Caco-2 (cell line): Measurements from ENCODE around the gene UGT1A9. TPM values are rescaled to one million over a fixed set of nuclear protein-coding genes. Genes with fewer than 3 reads are reported as not detected.
"Not testable (repeated sequence)": the region's sequence is repeated elsewhere in the genome, so short reads cannot be mapped to it uniquely, and the experiment has no call there.

Experiments
- BruUV-seq: library from RNA; stranded (reverse); fragments of 400-500 nt; replicated peaks from 2 replicates; lab custom pipeline; 2021; lab: Mats Ljungman, UMichigan
- CTCF ChIA-PET: fragments of 300-600 bp; sonication (Branson Sonifier 250); formaldehyde crosslinking; loops from one replicate; lab custom pipeline; 2022; ENCODE audit warnings: antibody characterized with exemption; lab: Charles Lee
- POLR2A ChIA-PET: fragments of 300-600 bp; sonication (Branson Sonifier 250); formaldehyde crosslinking; loops from one replicate; lab custom pipeline; 2022; ENCODE audit warnings: antibody characterized with exemption; lab: Charles Lee
- DNase-seq, 2 experiments: peaks; one replicate each; pipeline versions ENCODE4 v3.0.0 to v3.0.0-alpha.2; 2020 to 2022
- H3K27me3 ChIP-seq: replicated peaks from 2 replicates; pipeline ENCODE4 v1.6.0; 2011; ENCODE audit warnings: low read length; ENCODE audit not compliant: control insufficient read depth, insufficient read depth
- H3K36me3 ChIP-seq: 2 replicates; pipeline ENCODE4 v1.5.1; 2011; ENCODE audit warnings: low read length; ENCODE audit not compliant: control insufficient read depth, insufficient read depth
- H3K4me1 ChIP-seq: fragments of 250-450 bp; sonication (Bioruptor Pico); 2 replicates; pipeline ENCODE4 v1.5.1; 2020; ENCODE audit warnings: mild to moderate bottlenecking
- H3K4me3 ChIP-seq: 2 replicates; pipeline ENCODE4 v1.5.1; 2011; ENCODE audit warnings: low read depth, mild to moderate bottlenecking, control low read depth, low read length
- H3K9me3 ChIP-seq: fragments of 250-450 bp; sonication (Bioruptor Pico); 2 replicates; pipeline ENCODE4 v1.5.1; 2020; ENCODE audit warnings: mild to moderate bottlenecking, moderate library complexity
- H3K27ac Mint-ChIP-seq: one replicate; pipeline ENCODE4 v1.8.0; 2022; ENCODE audit warnings: mixed read lengths; ENCODE audit not compliant: unreplicated experiment
- H3K27me3 Mint-ChIP-seq: one replicate; pipeline ENCODE4 v1.8.0; 2022; ENCODE audit warnings: mixed read lengths; ENCODE audit not compliant: insufficient read depth, unreplicated experiment
- H3K36me3 Mint-ChIP-seq: one replicate; pipeline ENCODE4 v1.8.0; 2022; ENCODE audit warnings: mild to moderate bottlenecking, mixed read lengths; ENCODE audit not compliant: insufficient read depth, unreplicated experiment
- H3K4me1 Mint-ChIP-seq: one replicate; pipeline ENCODE4 v1.8.0; 2022; ENCODE audit warnings: low read depth, mixed read lengths; ENCODE audit not compliant: unreplicated experiment
- H3K4me3 Mint-ChIP-seq: one replicate; pipeline ENCODE4 v1.8.0; 2022; ENCODE audit warnings: mild to moderate bottlenecking, moderate library complexity, mixed read lengths; ENCODE audit not compliant: unreplicated experiment
- H3K9me3 Mint-ChIP-seq: one replicate; pipeline ENCODE4 v1.8.0; 2022; ENCODE audit warnings: mixed read lengths; ENCODE audit not compliant: unreplicated experiment
- CTCF ChIP-seq, 2 experiments: fragments of 200-600 bp in 1 of 2; IDR thresholded peaks; 1 replicate in 1 of 2; 2 replicates in 1 of 2; pipeline versions ENCODE4 v1.5.1 to v1.8.0; 2011 to 2022; ENCODE audit warnings: antibody characterized with exemption in 1 of 2, control low read depth in 1 of 2, inconsistent platforms in 1 of 2, low read depth in 1 of 2, low read length in 1 of 2, mild to moderate bottlenecking in 1 of 2, moderate library complexity in 1 of 2; ENCODE audit not compliant: insufficient read depth in 1 of 2, severe bottlenecking in 1 of 2, unreplicated experiment in 1 of 2
- intact Hi-C: fragments of 100-400 bp; cut with micrococcal nuclease; formaldehyde crosslinking; loops from one replicate; pipeline ENCODE4 v1.10.0; 2022; ENCODE audit not compliant: unreplicated experiment
- total RNA-seq: library from RNA; stranded (reverse); gene quantifications from 2 replicates; pipeline ENCODE4 v1.2.3, GENCODE V29; 2022

Gene UGT1A9
- total RNA-seq, 1 experiment from 2014 or later = 0.20 TPM

GRCh38 chr2:233743464-233744259, 72.0 kb downstream of the UGT1A9 start:
- H3K36me3 Mint-ChIP-seq = peaks cover 19% of the 10 kb centered on the region
- H3K4me3 Mint-ChIP-seq = no peak overlapping the region
- Histone ChIP-seq H3K4me3 (no peak overlapping the region), H3K4me1 (peaks cover 9% of the 10 kb centered on the region), H3K36me3 (no peaks in the 10 kb centered on the region), H3K9me3 (no peaks in the 10 kb centered on the region), H3K27me3 (no peaks in the 10 kb centered on the region)
- peaks cover 17% of the 10 kb centered on the region for H3K9me3 Mint-ChIP-seq
- H3K27ac Mint-ChIP-seq = no peak overlapping the region
- BruUV-seq = no TSS peak
- H3K4me1 Mint-ChIP-seq = peaks cover 13% of the 10 kb centered on the region
- no peak for TF ChIP-seq CTCF (IDR thresholded peaks at IDR 0.05; ENCODE audit: insufficient read depth in 1 of 2, low read depth in 1 of 2, low read length in 1 of 2, severe bottlenecking in 1 of 2, unreplicated experiment in 1 of 2)
- no peak for DNase-seq
- CTCF ChIA-PET = no interaction called here
- H3K27me3 Mint-ChIP-seq = no peaks in the 10 kb centered on the region
- intact Hi-C loops = no loop called here
- POLR2A ChIA-PET = no interaction called here

- no peak overlapping the region for H3K4me3 ChIP-seq
- ChIA-PET CTCF (no interaction called here), POLR2A (no interaction called here)
- no peak overlapping the region for H3K27ac Mint-ChIP-seq
- intact Hi-C loops = no loop called here
- DNase-seq = no peak
- BruUV-seq = no TSS peak
- peaks cover 12% of the 10 kb centered on the region for H3K4me1 Mint-ChIP-seq
- no peaks in the 10 kb centered on the region for H3K27me3 ChIP-seq
- H3K9me3 ChIP-seq = no peaks in the 10 kb centered on the region
- H3K4me3 Mint-ChIP-seq = no peak overlapping the region
- no peaks in the 10 kb centered on the region for H3K27me3 Mint-ChIP-seq
- peaks cover 15% of the 10 kb centered on the region for H3K36me3 Mint-ChIP-seq
- peaks cover 9% of the 10 kb centered on the region for H3K4me1 ChIP-seq
- H3K9me3 Mint-ChIP-seq = peaks cover 29% of the 10 kb centered on the region
- no peaks in the 10 kb centered on the region for H3K36me3 ChIP-seq
- no peak for TF ChIP-seq CTCF (IDR thresholded peaks at IDR 0.05; ENCODE audit: insufficient read depth in 1 of 2, low read depth in 1 of 2, low read length in 1 of 2, severe bottlenecking in 1 of 2, unreplicated experiment in 1 of 2)
These were observed 73.5 kb downstream of the UGT1A9 start for GRCh38 chr2:233745073-233745755.

DNA sequence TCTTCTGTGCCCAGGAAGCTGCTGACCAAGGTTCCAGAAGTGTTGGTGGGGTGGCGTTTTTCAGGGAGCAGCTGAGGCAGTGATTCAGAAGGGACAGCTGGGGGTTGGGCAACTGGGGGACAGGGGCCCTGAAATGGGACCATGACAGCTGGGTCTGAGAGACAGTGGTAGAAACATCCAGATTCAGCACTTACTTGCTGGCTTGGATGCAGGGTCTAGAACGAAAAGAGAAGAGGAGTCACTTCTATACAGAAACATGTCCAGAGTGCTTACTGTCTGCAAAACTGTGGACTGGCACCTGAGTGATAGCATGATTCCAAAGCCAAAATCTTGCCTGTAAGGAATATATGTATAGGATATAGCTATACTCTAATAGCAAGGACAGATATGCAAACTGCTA, 74.1 kb downstream of the UGT1A9 start:
- H3K9me3 ChIP-seq, H3K27me3 ChIP-seq, CTCF ChIA-PET: not testable (repeated sequence)

More for the DNA sequence above, 74.1 kb downstream of the UGT1A9 start:
- H3K36me3 ChIP-seq, H3K4me3 Mint-ChIP-seq, H3K27ac Mint-ChIP-seq, H3K27me3 Mint-ChIP-seq, intact Hi-C loops, H3K4me1 ChIP-seq, H3K4me3 ChIP-seq, DNase-seq, BruUV-seq, POLR2A ChIA-PET: not testable (repeated sequence)
- H3K9me3 Mint-ChIP-seq = peaks cover 32% of the 10 kb centered on the region
- peaks cover 12% of the 10 kb centered on the region for H3K4me1 Mint-ChIP-seq
- peaks cover 12% of the 10 kb centered on the region for H3K36me3 Mint-ChIP-seq
